NCI-H345 treated with DMSO at 0.1 percent for 48 hours (cell line): ENCODE data around the gene CYLC1.

Source experiments
- DNase-seq: peaks from one replicate; lab custom pipeline; 2025; ENCODE audit not compliant: unreplicated experiment; lab: John Stamatoyannopoulos, UW

Gene CYLC1, protein sequence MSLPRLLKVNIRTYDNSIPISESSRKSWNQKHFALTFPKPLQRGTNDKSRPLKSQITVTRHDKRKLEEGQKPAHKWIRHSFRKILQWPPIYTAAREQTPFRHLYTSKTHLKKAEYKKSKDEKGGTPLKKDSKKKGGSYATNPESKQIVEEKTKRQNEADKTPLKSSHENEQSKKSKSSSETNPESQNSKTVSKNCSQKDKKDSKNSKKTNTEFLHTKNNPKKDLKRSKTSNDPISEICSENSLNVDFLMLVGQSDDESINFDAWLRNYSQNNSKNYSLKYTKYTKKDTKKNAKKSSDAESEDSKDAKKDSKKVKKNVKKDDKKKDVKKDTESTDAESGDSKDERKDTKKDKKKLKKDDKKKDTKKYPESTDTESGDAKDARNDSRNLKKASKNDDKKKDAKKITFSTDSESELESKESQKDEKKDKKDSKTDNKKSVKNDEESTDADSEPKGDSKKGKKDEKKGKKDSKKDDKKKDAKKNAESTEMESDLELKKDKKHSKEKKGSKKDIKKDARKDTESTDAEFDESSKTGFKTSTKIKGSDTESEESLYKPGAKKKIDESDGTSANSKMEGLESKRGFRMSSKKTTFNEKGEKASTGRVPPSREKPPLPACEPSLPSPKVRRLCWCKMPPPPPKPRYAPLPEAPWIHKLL

GRCh38 chrX:83860846-83861245 is at the start of gene CYLC1:
Gene CYLC1 (plus strand): TSS chrX:83861146. CDS start chrX:83861183, 37 bp downstream.
- no peak for DNase-seq

GRCh38 chrX:83819304-83819703 is 41.6 kb upstream of the CYLC1 start:
- DNase-seq, result no peak

DNA sequence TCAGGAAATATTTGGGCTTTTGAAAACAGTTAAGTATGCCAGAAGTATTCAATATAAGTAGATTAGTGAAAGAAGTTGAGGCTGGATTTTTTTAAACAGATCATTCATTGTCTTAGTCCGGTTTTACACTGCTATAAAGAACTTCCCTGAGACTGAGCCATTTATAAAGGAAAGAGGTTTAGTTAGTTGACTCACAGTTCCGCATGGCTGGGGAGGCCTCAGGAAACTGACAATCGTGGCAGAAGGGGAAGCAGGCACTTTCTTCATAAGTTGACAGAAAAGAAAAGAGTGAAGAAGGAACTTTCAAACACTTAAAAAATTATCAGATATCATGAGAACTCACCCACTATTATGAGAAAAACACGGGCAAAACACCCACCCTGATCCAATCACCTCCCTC is 31.1 kb upstream of the CYLC1 start:
- no peak for DNase-seq

DNA sequence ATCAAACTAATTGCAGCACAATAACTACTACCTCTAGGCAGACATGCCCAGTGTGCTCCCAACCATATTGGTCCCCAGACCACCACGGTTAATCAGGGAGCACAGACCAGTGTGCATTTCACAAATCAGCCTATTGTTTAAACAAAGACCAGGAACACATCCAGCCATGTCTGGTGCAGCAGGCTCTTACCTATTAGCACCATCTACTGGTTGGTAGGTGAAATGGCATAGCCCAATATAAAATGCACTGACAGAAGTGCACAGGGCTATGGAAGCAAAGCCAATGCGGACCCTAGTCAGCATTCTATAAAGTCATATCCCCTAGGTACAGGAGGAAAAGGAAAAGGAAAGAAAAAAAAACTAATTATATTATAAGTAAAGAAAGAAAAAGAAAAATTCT is 15.5 kb upstream of the CYLC1 start:
- peak; percentile 0 for DNase-seq

- DNase-seq, result no peak
These were observed 13.6 kb upstream of the CYLC1 start for GRCh38 chrX:83847339-83847738.

DNA sequence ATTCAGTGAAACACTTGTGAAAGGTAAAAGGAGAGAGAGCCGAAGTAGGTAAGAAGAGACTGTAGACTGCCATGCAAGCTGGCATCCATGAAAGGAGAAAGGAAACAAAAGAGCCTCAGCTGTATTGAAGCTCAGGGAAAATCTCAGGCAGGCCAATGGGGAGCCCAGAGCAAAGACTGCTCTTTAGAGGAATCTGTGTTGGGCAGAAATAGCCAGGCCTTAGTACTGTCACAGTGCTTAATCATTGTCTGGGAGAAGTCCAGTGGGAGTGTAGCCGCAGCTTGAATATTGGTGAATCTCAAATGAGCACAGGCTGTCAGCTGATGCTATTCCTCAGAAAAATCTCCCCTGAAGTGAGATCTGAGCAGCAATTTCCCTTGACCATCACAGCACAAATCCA is 27.6 kb downstream of the CYLC1 start:
- no peak for DNase-seq

DNA sequence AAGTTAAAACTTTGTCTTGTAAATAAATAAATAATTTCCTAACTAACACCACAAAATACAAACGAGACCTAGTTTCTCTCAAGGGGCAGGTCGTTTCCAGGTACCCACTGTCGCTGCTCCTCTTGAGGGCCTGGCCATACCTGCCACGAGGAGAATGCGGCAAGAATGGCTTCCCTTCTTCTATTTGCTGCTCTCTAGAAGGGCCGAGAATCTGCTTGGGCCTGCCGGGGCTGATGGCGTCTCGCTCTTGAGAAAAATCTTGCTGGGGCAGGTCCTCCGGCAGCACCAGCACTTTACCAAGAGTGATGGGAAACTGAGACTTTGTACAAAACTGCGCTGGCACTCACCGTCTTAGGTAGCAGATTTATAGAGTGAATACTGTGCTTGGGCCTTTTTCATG is 31.5 kb downstream of the CYLC1 start:
- DNase-seq, result no peak

DNA sequence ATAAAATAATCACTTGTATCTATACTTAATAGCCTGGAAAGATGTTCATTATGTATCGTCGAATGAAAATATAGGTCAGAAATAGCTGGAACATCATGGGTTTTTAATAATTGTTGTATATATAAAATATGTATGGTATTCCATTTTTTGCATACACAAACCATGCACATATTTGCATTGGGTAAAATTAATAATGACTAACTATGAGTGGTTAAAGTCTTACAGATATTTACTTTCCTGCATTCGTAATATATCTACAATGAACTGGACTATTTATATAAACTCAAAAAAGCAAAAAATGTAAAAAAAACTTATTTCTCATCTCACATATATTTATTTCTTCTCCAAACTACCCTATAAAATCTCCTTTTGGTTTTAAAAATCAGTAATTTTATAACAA is 46.0 kb downstream of the CYLC1 start:
- no peak for DNase-seq

GRCh38 chrX:83916525-83916924 is 55.6 kb downstream of the CYLC1 start:
- DNase-seq, result peak; percentile 1

GRCh38 chrX:83934220-83934619 is 73.3 kb downstream of the CYLC1 start:
- no peak for DNase-seq
